Type B pancreatic cell (in vitro differentiated cells): ENCODE measurements around the gene SESN1. TPM values are rescaled to one million over a fixed set of nuclear protein-coding genes. Genes with fewer than 3 reads are reported as not detected.

Experiments
- DNase-seq: peaks from one replicate; pipeline ENCODE4 v3.0.0; 2021; ENCODE audit warnings: mixed read lengths; ENCODE audit not compliant: unreplicated experiment; ENCODE audit errors: extremely low spot score
- H3K27ac Mint-ChIP-seq: 2 replicates; pipeline ENCODE4 v1.8.0; 2021; ENCODE audit warnings: mild to moderate bottlenecking, mixed read lengths
- H3K27me3 Mint-ChIP-seq: 2 replicates; pipeline ENCODE4 v1.8.0; 2021; ENCODE audit warnings: mixed read lengths
- H3K36me3 Mint-ChIP-seq: 2 replicates; pipeline ENCODE4 v1.8.0; 2021; ENCODE audit warnings: mixed read lengths
- H3K4me1 Mint-ChIP-seq: one replicate; pipeline ENCODE4 v1.8.0; 2021; ENCODE audit warnings: mixed read lengths; ENCODE audit not compliant: unreplicated experiment
- H3K4me3 Mint-ChIP-seq: 2 replicates; pipeline ENCODE4 v1.8.0; 2021; ENCODE audit warnings: mild to moderate bottlenecking, mixed read lengths
- H3K9me3 Mint-ChIP-seq: 2 replicates; pipeline ENCODE4 v1.8.0; 2021; ENCODE audit warnings: mixed read lengths
- total RNA-seq: library from RNA; stranded (reverse); gene quantifications from 2 replicates; pipeline ENCODE4 v1.2.1, GENCODE V29; 2021; ENCODE audit warnings: low replicate concordance
- TF ChIP-seq, protein P1 (sequence below): fragments of 200-600 bp; sonication (generic); conservative IDR thresholded peaks from 2 replicates; pipeline ENCODE4 v1.5.0; 2021; ENCODE audit warnings: antibody characterized with exemption, mild to moderate bottlenecking

The SESN1 gene
- total RNA-seq, 1 donor from 2014 or later = 33.3 TPM

DNA sequence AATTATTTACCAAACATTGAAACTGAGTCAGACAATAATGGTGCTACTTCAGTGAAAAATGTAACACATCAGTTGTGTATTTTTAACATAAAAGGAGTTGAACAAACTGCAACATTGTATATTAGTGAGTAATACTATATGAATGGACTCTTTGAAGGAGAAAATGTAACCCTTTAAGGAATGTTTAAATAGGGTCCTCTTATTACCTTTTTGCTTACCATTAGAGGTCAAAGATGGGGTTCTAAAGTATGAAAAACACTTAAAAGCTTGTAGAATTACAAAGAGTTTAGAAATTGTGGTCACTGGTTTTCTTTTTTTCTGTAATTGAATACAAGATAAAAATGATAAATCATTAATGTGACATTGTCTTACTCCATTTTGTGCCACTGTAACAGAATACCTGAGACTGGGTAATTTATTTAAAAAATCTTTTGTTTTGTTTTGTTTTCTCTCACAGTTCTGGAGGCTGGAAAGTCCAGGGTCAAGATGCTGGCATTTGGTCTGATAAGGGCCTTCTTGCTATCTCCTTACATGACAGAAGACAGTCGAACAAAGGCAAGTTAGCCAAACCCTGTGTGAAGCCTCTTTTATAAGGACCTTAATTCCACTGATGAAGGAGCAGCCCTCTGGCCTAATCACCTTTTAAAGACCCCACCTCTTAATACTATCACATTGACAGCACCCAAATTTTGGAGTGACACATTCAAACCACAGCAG is 43.2 kb downstream of the SESN1 start:
- Mint-ChIP-seq H3K27me3 (no peaks in the 10 kb centered on the region), H3K4me3 (no peak overlapping the region), H3K9me3 (no peaks in the 10 kb centered on the region), H3K36me3 (peaks cover 6% of the 10 kb centered on the region), H3K27ac (no peak overlapping the region), H3K4me1 (peaks cover 15% of the 10 kb centered on the region)
- TF ChIP-seq, protein P1, sequence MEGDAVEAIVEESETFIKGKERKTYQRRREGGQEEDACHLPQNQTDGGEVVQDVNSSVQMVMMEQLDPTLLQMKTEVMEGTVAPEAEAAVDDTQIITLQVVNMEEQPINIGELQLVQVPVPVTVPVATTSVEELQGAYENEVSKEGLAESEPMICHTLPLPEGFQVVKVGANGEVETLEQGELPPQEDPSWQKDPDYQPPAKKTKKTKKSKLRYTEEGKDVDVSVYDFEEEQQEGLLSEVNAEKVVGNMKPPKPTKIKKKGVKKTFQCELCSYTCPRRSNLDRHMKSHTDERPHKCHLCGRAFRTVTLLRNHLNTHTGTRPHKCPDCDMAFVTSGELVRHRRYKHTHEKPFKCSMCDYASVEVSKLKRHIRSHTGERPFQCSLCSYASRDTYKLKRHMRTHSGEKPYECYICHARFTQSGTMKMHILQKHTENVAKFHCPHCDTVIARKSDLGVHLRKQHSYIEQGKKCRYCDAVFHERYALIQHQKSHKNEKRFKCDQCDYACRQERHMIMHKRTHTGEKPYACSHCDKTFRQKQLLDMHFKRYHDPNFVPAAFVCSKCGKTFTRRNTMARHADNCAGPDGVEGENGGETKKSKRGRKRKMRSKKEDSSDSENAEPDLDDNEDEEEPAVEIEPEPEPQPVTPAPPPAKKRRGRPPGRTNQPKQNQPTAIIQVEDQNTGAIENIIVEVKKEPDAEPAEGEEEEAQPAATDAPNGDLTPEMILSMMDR = no peak
- no peak for DNase-seq

- H3K4me1 Mint-ChIP-seq = peaks cover 15% of the 10 kb centered on the region
These were observed 44.1 kb downstream of the SESN1 start for GRCh38 chr6:109050447-109051102.

GRCh38 chr6:109050012-109050411 is 44.6 kb downstream of the SESN1 start:
- H3K27me3 Mint-ChIP-seq = no peaks in the 10 kb centered on the region
- peaks cover 10% of the 10 kb centered on the region for H3K36me3 Mint-ChIP-seq
- H3K27ac Mint-ChIP-seq = no peak overlapping the region
- H3K4me1 Mint-ChIP-seq = peaks cover 15% of the 10 kb centered on the region
- TF ChIP-seq, protein P1 = no peak
- no peak overlapping the region for H3K4me3 Mint-ChIP-seq
- H3K9me3 Mint-ChIP-seq = peaks cover 7% of the 10 kb centered on the region
- no peak for DNase-seq

More at GRCh38 chr6:109050447-109051102, 44.1 kb downstream of the SESN1 start:
- Mint-ChIP-seq H3K27ac (no peak overlapping the region), H3K27me3 (no peaks in the 10 kb centered on the region), H3K9me3 (peaks cover 2% of the 10 kb centered on the region), H3K36me3 (peaks cover 6% of the 10 kb centered on the region), H3K4me3 (no peak overlapping the region)
- TF ChIP-seq, protein P1 = no peak
- DNase-seq = no peak

DNA sequence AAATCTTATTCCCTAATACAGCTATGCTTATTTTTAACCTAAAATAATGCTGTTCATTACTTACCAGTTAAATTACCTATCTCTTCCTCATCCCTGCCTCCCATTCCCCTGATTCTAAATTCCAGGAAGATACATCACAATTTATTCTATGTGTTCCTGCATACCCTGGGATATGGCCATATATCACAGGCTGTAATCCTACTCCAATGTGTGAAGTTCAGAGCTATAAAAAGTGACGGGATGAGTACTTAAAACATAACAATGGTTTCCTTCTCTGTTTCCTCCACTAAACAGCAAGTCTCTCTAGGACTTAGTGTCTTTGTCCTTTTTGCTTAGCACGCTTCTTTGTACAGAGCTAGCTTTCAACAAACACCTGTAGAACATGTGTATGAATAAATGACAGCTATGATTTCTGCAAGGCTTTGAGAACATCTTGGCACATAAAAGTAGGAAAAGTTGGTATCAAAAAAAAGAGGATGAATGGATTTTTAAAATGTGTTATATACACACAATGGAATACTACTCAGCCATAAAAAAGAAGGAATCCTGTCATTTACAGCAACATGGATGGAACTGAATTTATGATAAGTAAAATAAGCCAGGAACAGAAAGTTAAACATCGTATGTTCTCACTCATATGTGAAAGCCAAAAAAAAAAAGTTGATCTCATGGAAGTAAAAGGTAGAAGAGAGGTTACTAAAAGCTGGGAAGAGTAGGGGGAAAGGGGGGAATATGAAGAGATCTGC is 45.8 kb downstream of the SESN1 start:
- Mint-ChIP-seq H3K36me3 (peaks cover 10% of the 10 kb centered on the region), H3K27ac (no peak overlapping the region), H3K4me1 (peaks cover 15% of the 10 kb centered on the region), H3K27me3 (no peaks in the 10 kb centered on the region), H3K4me3 (no peak overlapping the region), H3K9me3 (peaks cover 8% of the 10 kb centered on the region)
- DNase-seq = no peak
- TF ChIP-seq, protein P1 = no peak

- Mint-ChIP-seq H3K27me3 (no peaks in the 10 kb centered on the region), H3K27ac (no peak overlapping the region), H3K4me1 (peaks cover 11% of the 10 kb centered on the region), H3K36me3 (peaks cover 10% of the 10 kb centered on the region), H3K4me3 (no peak overlapping the region), H3K9me3 (peaks cover 8% of the 10 kb centered on the region)
- no peak for DNase-seq
- TF ChIP-seq, protein P1 = no peak
These were observed 46.5 kb downstream of the SESN1 start for GRCh38 chr6:109048176-109048575.
